Measurements from ENCODE around the gene TBC1D5. TPM values are rescaled to one million over a fixed set of nuclear protein-coding genes. Genes with fewer than 3 reads are reported as not detected.
"Not testable (repeated sequence)": the region's sequence is repeated elsewhere in the genome, so short reads cannot be mapped to it uniquely, and the experiment has no call there.

The TBC1D5 gene
- total RNA-seq, 2 experiments from 2014 or later: 48.4 to 55.2 TPM

DNA sequence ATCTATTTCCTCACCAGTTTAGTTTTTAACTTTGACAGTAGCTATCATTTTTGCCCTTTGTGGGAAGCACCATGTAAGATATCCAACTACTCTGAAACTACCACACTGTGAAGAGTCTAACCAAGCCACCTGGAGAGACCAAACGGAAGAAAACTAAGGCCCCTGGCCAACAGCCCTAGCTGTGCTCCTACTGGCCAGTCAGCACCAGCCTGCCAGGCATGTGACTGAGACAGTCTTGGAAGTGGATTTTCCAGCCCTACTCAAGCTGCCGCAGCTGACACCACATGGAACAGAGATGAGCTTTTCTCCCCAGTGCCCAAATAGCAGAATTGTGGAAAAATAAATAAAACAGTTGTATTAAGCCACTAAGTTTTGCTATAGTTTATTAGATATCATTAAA is 2.9 kb upstream of the TBC1D5 start:
- no peaks in the 10 kb centered on the region for H3K9me3 Mint-ChIP-seq
- POLR2A ChIA-PET: no interaction called here
- no peak for DNase-seq
- no peak overlapping the region for H3K27ac Mint-ChIP-seq
- H3K36me3 Mint-ChIP-seq (ENCODE audit: low read depth): no peaks in the 10 kb centered on the region
- CTCF ChIA-PET: no interaction called here
- H3K4me1 Mint-ChIP-seq: peaks cover 49% of the 10 kb centered on the region
- no peaks in the 10 kb centered on the region for H3K27me3 Mint-ChIP-seq
- H3K4me3 Mint-ChIP-seq: no peak overlapping the region

GRCh38 chr3:17744693-17745092 is 2.3 kb upstream of the TBC1D5 start:
- Mint-ChIP-seq H3K27me3 (no peaks in the 10 kb centered on the region), H3K4me1 (peaks cover 49% of the 10 kb centered on the region), H3K4me3 (no peak overlapping the region), H3K27ac (no peak overlapping the region), H3K36me3 (ENCODE audit: low read depth) (no peaks in the 10 kb centered on the region), H3K9me3 (no peaks in the 10 kb centered on the region)
- POLR2A ChIA-PET: no interaction called here
- DNase-seq: no peak
- CTCF ChIA-PET: no interaction called here

GRCh38 chr3:17743658-17743995 is 1.2 kb upstream of the TBC1D5 start:
- ChIA-PET POLR2A (no interaction called here), CTCF (interaction anchor here (1.2 kb wide), 1 partner anchor 9 kb away, joined by 6 read pairs; no protein-coding TSS in a partner anchor)
- H3K36me3 Mint-ChIP-seq (ENCODE audit: low read depth): peaks cover 4% of the 10 kb centered on the region
- DNase-seq: no peak
- peak overlapping the region; percentile 86 for H3K4me3 Mint-ChIP-seq
- no peaks in the 10 kb centered on the region for H3K27me3 Mint-ChIP-seq
- H3K4me1 Mint-ChIP-seq: peaks cover 51% of the 10 kb centered on the region
- peak overlapping the region; percentile 96 for H3K27ac Mint-ChIP-seq
- no peaks in the 10 kb centered on the region for H3K9me3 Mint-ChIP-seq

DNA sequence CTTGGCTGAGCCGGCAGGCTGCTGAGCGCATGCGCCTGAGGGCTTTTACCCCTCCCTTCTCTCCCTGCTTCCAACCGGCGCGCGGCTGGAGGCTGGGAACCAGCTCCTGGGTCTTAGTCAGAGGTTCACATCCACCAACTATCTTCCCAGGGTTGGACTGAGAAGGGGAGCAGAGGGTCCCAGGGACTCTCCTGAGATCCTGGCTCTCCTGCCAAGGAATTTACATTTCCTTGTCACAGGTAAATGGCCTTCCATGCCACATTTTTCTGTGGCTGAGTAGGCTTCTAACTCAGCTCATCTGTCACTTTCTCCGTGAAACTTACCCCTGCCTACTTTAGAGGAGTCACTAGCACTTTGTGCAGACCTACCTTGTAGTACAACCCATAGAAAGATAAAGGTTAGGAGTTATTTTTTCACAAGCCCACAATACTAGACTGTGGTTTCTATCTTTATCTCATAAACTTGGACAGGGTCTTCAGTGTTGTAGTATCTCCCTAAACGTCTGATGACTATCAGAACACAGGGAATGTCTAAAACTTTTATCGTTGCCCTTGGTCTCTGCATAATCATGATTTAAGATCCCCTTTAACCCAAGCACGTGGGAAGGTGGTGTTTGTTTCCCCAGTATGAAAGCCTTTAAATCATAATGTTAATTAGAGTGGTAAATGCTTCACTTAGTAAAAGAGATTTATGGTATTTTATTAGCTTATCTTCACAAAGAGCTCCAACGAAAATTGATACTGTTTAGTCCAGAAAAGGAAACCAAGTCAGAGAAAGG is 638 bp upstream of the TBC1D5 start:
- Mint-ChIP-seq H3K9me3 (no peaks in the 10 kb centered on the region), H3K27ac (peak overlapping the region; percentile 96), H3K36me3 (ENCODE audit: low read depth) (peaks cover 4% of the 10 kb centered on the region), H3K27me3 (no peaks in the 10 kb centered on the region), H3K4me1 (peaks cover 53% of the 10 kb centered on the region), H3K4me3 (peak overlapping the region; percentile 86)
- POLR2A ChIA-PET: interaction anchor here (0.8 kb wide), 1 partner anchor 32 kb away, joined by 3 read pairs; no protein-coding TSS in a partner anchor
- CTCF ChIA-PET: interaction anchor here (1.2 to 1.3 kb wide), 2 partner anchors 8 to 12 kb away, joined by 3 to 6 read pairs; no protein-coding TSS in a partner anchor
- DNase-seq: no peak

GRCh38 chr3:17741621-17742101 is 770 bp downstream of the TBC1D5 start:
- no peaks in the 10 kb centered on the region for H3K9me3 Mint-ChIP-seq
- no peak for DNase-seq
- ChIA-PET CTCF (interaction anchor here (1.3 kb wide), 1 partner anchor 11 kb away, joined by 3 read pairs; no protein-coding TSS in a partner anchor), POLR2A (no interaction called here)
- peak overlapping the region; percentile 96 for H3K27ac Mint-ChIP-seq
- H3K36me3 Mint-ChIP-seq (ENCODE audit: low read depth): peaks cover 7% of the 10 kb centered on the region
- peak overlapping the region; percentile 86 for H3K4me3 Mint-ChIP-seq
- H3K4me1 Mint-ChIP-seq: peaks cover 51% of the 10 kb centered on the region
- H3K27me3 Mint-ChIP-seq: no peaks in the 10 kb centered on the region

DNA sequence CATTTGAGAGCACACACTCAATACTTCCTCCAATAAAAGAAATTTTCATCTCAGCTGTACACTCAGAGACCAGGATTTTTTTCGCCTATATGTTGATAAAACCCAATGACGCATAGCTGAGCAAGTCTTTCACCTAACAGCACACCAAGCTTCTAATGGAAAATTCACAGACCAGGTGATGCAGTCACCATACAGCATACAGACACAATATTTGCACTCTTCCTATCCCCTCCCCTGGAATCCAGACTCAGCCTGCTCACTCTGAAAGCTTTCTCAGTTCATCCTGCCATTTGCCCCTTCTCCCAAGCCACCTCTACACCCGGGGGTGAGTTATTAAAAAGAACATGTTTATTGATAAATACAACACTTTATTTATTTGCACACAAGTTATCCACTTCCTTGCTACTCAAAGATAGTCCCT is 1.7 kb downstream of the TBC1D5 start:
- ChIA-PET POLR2A (interaction anchor here (0.7 kb wide), 1 partner anchor 546 kb away, joined by 4 read pairs; no protein-coding TSS in a partner anchor), CTCF (no interaction called here)
- H3K4me1 Mint-ChIP-seq: peaks cover 51% of the 10 kb centered on the region
- peak overlapping the region; percentile 96 for H3K27ac Mint-ChIP-seq
- DNase-seq: no peak
- no peaks in the 10 kb centered on the region for H3K27me3 Mint-ChIP-seq
- H3K4me3 Mint-ChIP-seq: peak overlapping the region; percentile 86
- peaks cover 9% of the 10 kb centered on the region for H3K36me3 Mint-ChIP-seq (ENCODE audit: low read depth)
- no peaks in the 10 kb centered on the region for H3K9me3 Mint-ChIP-seq

DNA sequence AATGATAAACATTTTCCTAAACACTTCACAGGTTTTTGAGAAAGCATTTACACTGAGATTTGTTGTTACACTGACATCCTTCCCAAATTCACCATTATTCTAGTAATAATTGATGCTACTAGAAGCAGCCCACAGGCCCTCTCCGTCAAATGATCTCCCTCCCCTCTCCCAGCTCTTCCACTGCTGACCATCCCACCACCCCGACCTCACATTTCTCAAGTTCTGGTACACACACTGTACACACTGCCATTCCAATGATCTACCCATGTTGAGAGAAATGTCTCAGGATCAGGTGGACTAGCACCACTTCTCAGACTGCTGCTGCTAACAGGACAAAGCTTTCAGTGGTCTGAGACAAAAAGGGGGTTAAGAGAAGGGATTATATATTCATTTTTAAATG is 3.5 kb downstream of the TBC1D5 start:
- H3K9me3 Mint-ChIP-seq: no peaks in the 10 kb centered on the region
- H3K27ac Mint-ChIP-seq: no peak overlapping the region
- ChIA-PET CTCF (interaction anchor here (0.9 kb wide), 1 partner anchor 102 kb away, joined by 3 read pairs; no protein-coding TSS in a partner anchor), POLR2A (no interaction called here)
- H3K4me1 Mint-ChIP-seq: peaks cover 45% of the 10 kb centered on the region
- no peak overlapping the region for H3K4me3 Mint-ChIP-seq
- no peak for DNase-seq
- H3K36me3 Mint-ChIP-seq (ENCODE audit: low read depth): peaks cover 15% of the 10 kb centered on the region
- H3K27me3 Mint-ChIP-seq: no peaks in the 10 kb centered on the region

DNA sequence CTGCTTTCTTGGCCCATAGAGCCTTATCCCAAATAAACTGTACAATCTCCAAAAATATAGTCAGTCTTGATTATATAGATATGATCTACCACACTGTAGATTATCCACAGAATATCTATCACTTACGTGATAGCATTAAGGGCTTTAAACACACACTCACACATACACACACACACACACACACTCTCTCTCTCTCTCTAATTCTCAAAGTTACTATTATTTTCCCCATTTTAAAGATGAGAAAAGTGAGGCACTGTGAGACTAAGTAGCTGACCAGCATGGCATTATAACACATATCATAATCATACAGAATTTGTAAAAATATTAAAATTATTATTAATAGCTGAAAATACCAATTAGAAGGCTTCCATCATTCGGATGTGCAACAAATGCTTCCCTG is 4.2 kb downstream of the TBC1D5 start:
- ChIA-PET CTCF (no interaction called here), POLR2A (no interaction called here)
- Mint-ChIP-seq H3K9me3 (no peaks in the 10 kb centered on the region), H3K27me3 (no peaks in the 10 kb centered on the region), H3K36me3 (ENCODE audit: low read depth) (peaks cover 17% of the 10 kb centered on the region), H3K4me1 (peaks cover 42% of the 10 kb centered on the region), H3K4me3 (no peak overlapping the region), H3K27ac (no peak overlapping the region)
- no peak for DNase-seq

GRCh38 chr3:17737591-17737990 is 4.8 kb downstream of the TBC1D5 start:
- DNase-seq: no peak
- ChIA-PET CTCF (no interaction called here), POLR2A (no interaction called here)
- H3K4me3 Mint-ChIP-seq: no peak overlapping the region
- no peak overlapping the region for H3K27ac Mint-ChIP-seq
- peaks cover 22% of the 10 kb centered on the region for H3K36me3 Mint-ChIP-seq (ENCODE audit: low read depth)
- H3K4me1 Mint-ChIP-seq: peaks cover 46% of the 10 kb centered on the region
- no peaks in the 10 kb centered on the region for H3K27me3 Mint-ChIP-seq
- peaks cover 2% of the 10 kb centered on the region for H3K9me3 Mint-ChIP-seq

DNA sequence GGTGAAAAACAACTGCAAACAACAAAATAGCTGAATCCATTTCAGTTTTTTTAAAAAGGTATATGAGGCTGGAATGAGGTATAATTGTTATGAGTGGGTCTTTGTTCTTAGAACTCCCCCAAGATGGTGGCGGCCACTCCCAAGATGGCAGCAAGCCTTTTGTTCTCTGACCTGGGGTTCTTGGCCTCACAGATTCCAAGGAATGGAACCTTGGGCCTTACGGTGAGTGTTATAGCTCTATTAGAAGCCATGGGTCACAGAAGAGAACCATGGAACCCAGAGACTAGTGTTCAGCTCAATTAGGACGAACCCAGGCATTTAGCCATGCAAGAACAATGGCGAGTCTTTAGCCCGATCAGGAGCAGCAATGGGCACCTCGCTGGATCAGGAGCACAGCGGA is 7.1 kb downstream of the TBC1D5 start:
- H3K4me3 Mint-ChIP-seq, POLR2A ChIA-PET, DNase-seq, H3K27me3 Mint-ChIP-seq, H3K27ac Mint-ChIP-seq, H3K9me3 Mint-ChIP-seq: not testable (repeated sequence)
- CTCF ChIA-PET: interaction anchor here (0.6 to 1.2 kb wide), 3 partner anchors 8 to 14 kb away, joined by 4 to 6 read pairs (median 5); partner anchors contain the start of gene TBC1D5
- Mint-ChIP-seq H3K36me3 (ENCODE audit: low read depth) (peaks cover 29% of the 10 kb centered on the region), H3K4me1 (peaks cover 39% of the 10 kb centered on the region)

DNA sequence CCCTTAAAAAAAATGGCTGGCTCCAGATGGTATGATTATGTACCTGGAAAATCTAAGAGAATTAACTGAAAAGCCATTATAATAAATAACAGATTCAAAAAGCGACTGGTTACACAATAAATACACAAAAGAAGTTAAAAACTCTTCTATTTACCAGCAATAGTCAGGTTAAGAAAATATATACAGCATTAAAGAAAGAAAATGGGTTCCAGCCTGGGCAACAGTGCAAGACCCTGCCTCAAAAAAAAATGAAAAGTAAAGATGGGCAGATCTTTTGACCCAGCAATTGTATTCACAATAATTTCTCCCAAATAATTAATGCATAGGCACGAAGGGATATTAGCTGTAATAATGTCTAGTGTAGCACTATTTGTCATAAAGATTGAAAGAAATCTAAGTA is 8.7 kb downstream of the TBC1D5 start:
- Mint-ChIP-seq H3K27me3 (no peaks in the 10 kb centered on the region), H3K4me3 (no peak overlapping the region), H3K27ac (no peak overlapping the region), H3K9me3 (peaks cover 5% of the 10 kb centered on the region), H3K36me3 (ENCODE audit: low read depth) (peaks cover 35% of the 10 kb centered on the region), H3K4me1 (peaks cover 28% of the 10 kb centered on the region)
- CTCF ChIA-PET: interaction anchor here (1.0 kb wide), 1 partner anchor 59 kb away, joined by 3 read pairs; no protein-coding TSS in a partner anchor
- POLR2A ChIA-PET: no interaction called here
- DNase-seq: no peak

- CTCF ChIA-PET: interaction anchor here (1.0 kb wide), 1 partner anchor 59 kb away, joined by 3 read pairs; no protein-coding TSS in a partner anchor
- H3K27ac Mint-ChIP-seq: no peak overlapping the region
Measured at GRCh38 chr3:17733215-17733614, 9.2 kb downstream of the TBC1D5 start.

GRCh38 chr3:17730318-17730967 is 12.0 kb downstream of the TBC1D5 start:
- peaks cover 56% of the 10 kb centered on the region for H3K36me3 Mint-ChIP-seq (ENCODE audit: low read depth)

More at GRCh38 chr3:17733215-17733614, 9.2 kb downstream of the TBC1D5 start:
- Mint-ChIP-seq H3K4me1 (peaks cover 27% of the 10 kb centered on the region), H3K27me3 (no peaks in the 10 kb centered on the region), H3K36me3 (ENCODE audit: low read depth) (peaks cover 37% of the 10 kb centered on the region), H3K9me3 (peaks cover 5% of the 10 kb centered on the region), H3K4me3 (no peak overlapping the region)
- no peak for DNase-seq
- POLR2A ChIA-PET: no interaction called here

More at GRCh38 chr3:17730318-17730967, 12.0 kb downstream of the TBC1D5 start:
- H3K9me3 Mint-ChIP-seq: peaks cover 7% of the 10 kb centered on the region
- H3K4me3 Mint-ChIP-seq: no peak overlapping the region
- H3K4me1 Mint-ChIP-seq: peaks cover 16% of the 10 kb centered on the region
- no peak overlapping the region for H3K27ac Mint-ChIP-seq
- ChIA-PET POLR2A (no interaction called here), CTCF (interaction anchor here (0.6 kb wide), 1 partner anchor 236 kb away, joined by 5 read pairs; no protein-coding TSS in a partner anchor)
- no peak for DNase-seq
- H3K27me3 Mint-ChIP-seq: no peaks in the 10 kb centered on the region
